ENCODE data around the gene DPYD.

DNA sequence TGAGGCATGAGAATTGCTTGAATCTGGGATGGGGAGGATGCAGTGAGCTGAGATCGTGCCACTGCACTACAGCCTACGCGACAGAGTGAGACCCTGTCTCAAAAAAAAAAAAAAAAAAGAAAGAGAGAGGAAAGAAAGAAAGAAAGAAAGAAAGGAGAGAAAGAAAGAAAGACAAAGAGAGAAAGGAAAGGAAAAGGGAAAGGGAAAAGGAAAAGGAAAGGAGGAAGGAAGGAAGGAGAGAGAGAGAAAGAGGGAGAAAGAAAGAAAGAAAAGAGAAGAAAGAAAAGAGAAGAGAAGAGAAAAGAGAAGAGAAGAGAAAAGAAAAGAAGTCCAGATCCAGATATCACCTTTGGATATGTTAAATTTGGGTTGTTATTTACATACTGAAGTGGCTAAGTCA, 106.0 kb downstream of the DPYD start:
- TF ChIP-seq, protein P1, sequence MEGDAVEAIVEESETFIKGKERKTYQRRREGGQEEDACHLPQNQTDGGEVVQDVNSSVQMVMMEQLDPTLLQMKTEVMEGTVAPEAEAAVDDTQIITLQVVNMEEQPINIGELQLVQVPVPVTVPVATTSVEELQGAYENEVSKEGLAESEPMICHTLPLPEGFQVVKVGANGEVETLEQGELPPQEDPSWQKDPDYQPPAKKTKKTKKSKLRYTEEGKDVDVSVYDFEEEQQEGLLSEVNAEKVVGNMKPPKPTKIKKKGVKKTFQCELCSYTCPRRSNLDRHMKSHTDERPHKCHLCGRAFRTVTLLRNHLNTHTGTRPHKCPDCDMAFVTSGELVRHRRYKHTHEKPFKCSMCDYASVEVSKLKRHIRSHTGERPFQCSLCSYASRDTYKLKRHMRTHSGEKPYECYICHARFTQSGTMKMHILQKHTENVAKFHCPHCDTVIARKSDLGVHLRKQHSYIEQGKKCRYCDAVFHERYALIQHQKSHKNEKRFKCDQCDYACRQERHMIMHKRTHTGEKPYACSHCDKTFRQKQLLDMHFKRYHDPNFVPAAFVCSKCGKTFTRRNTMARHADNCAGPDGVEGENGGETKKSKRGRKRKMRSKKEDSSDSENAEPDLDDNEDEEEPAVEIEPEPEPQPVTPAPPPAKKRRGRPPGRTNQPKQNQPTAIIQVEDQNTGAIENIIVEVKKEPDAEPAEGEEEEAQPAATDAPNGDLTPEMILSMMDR (conservative IDR thresholded peaks at IDR 0.05; ENCODE audit: low read depth, low read length) = no peak
- TF ChIP-seq EZH2 (IDR thresholded peaks at IDR 0.05; ENCODE audit: low read length, unreplicated experiment) = no peak
- TF ChIP-seq EZH2phosphoT487 (IDR thresholded peaks at IDR 0.05; ENCODE audit: borderline replicate concordance, low read length) = no peak

Measured in PC-3 (cell line).